NCI-H1092 (cell line): Measurements from ENCODE around the gene ATF1.
"Not testable (repeated sequence)": the region's sequence is repeated elsewhere in the genome, so short reads cannot be mapped to it uniquely, and the experiment has no call there.

Experiments used
- DNase-seq: peaks from one replicate; lab custom pipeline; 2025; lab: John Stamatoyannopoulos, UW

ATF1 gene

DNA sequence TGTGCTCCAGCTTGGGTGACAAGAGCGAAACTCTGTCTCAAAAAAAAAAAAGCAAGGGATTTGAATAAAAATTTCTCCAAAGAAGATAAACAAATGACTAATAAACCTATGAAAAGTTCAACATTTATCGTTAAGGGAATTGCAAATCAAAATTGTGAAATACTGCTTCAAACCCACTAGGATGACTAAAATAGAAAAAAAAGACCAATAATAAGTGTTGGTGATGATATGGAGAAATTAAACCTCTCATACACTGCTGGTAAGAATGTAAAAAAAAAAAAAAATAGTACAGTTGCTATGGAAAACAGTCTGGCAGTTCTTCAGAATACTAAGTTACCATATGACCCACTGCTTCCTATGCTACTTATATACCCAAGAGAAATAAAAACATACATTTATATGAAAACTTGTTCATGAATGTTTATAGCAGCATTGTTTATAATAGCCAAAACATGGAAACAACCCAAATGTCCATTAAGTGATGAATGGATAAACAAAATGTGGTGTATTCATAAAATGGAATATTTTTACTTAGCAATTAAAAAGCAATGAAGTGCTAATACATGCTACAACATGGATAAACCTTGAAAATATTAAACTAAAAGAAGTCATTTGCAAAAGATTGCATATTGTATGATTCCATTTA lies 39.5 kb downstream of the ATF1 start:
- no peak for DNase-seq

DNA sequence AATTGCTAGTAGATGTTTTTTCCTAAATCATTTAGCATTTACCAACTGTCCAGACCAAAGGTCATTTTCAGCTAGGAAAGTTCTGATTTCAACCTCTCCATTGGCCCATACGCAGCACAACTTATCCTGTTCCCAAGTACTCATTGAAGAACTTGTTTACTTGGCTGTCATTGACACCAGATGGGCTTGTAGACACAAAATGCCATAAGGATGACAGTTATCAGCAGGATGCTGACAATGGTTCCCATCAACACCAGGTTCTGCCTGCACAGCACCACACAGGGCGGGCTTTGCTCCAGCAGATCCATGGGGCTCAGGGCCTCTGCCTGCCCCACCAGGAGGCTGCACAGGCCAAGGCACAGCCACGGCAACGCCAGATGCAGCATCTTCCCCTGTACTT lies 42.3 kb downstream of the ATF1 start:
- DNase-seq, result no peak

DNA sequence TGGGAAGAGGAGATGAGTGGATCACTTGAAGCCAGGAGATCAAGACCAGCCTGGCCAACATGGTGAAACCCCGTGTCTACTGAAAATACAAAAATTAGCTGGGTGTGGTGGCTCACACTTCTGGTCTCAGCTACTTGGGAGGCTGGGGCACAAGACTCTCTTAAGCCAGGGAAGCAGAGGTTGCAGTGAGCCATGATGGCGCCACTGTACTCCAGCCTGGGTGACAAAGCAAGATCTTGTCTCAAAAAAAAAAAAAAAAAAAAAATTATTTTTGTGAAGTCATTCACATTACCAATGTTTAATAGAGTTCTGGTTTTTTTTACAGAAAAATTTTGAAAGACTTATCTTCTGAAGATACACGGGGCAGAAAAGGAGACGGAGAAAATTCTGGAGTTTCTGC lies 45.2 kb downstream of the ATF1 start:
- not testable (repeated sequence) for DNase-seq

DNA sequence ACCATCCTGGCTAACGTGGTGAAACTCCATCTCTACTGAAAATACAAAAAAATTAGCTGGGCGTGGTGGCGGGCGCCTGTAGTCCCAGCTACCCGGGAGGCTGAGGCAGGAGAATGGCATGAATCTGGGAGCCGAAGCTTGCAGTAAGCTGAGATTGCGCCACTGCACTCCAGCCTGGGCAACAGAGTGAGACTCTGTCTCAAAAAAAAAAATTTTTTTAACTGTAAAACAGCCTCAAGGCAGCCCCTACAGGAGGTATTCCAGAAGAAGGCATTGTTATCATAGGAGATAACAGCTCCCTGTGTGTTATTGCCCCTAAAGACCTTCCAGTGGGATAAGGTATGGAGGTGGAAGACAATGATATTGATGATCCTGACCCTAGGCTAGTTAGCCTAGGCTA lies 51.0 kb downstream of the ATF1 start:
- not testable (repeated sequence) for DNase-seq

DNA sequence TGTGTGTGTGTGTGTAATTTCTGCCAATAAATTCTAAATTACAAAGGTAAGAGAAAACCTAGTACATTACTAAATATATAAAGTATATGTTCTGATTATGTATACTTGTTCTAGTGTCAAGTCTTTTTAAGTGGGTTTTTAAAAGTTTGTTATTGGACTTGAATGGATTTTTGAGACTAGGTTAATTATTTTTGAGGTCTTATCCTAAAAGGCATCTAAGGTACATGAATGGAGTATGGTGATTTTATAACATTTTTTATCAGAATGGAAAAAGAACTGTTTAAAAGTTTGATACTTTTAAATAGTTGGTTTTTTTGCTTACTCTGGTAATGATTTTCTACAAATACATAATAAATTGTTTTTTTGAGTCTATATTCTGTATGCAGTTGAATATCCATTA lies 56.3 kb downstream of the ATF1 start:
- no peak for DNase-seq

DNA sequence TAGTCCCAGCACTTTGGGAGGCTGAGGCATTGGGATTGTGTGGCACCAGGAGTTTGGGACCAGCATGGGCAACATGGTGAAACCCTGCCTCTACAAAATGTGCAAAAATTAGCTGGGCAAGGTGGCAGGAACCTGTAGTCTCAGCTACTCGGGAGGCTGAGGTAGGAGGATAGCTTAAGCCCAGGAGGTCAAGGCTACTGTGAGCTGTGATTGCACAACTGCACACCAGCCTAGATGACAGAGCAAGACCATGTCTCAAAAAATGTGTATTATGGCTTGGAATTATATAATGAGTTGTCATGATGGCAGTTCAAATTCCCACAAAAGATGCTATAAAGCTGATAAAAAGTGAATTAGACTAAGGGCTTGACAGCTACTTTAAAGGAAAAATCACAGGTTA lies 58.2 kb downstream of the ATF1 start:
- DNase-seq, result no peak

DNA sequence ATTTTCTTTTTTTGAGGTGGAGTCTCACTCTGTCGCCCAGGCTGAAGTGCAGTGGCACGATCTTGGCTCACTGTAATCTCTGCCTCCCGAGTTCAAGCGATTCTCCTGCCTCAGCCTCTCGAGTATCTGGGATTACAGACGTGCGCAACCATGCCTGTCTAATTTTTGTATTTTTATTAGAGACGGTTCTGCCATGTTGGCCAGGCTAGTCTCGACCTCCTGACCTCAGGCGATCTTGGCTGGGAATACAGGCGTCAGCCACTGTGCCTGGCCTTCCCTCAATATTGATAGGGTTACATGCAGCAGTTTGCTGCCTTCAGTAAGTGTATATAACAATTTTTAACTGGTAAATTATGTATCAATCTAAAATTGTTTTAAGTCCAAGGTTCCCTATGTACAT lies 59.8 kb downstream of the ATF1 start:
- DNase-seq, result not testable (repeated sequence)

DNA sequence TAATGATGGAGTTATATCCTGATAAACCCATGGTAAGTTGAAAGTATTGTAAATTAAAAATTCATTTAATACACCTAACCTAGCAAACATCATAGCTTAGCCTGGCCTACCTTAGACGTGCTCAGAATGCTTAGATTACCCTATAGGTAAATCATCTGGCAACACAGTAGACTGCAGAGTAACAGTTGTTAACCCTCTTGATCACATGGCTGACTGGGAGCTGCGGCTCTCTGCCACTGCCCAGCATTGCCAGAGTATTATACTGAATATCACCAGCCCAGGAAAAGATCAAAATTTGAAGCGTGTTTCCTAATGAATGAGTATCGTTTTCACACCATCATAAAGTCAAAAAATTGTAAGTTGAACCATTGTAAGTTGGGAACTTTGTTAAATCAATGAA lies 61.0 kb downstream of the ATF1 start:
- no peak for DNase-seq

DNA sequence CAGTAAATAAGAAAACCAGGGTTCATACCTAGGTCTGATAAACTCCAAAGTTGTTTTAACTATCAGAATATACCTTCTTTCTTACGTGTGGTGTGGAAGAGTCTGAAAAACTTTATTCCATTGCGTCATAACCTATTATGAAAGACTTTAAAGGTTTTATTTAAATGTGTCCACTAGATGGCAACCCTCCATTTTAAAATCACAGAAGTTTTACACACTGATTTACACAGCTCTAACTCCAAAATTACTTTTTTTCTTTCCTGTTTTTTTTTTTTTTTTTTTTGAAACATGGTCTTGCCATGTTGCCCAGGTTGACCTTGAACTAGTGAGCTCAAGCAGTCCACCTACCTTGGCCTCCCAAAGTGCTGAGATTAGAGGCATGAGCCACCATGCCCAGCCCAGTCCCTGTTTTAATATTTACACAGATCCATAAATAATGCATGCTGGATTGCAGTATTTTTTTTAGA lies 61.5 kb downstream of the ATF1 start:
- no peak for DNase-seq

DNA sequence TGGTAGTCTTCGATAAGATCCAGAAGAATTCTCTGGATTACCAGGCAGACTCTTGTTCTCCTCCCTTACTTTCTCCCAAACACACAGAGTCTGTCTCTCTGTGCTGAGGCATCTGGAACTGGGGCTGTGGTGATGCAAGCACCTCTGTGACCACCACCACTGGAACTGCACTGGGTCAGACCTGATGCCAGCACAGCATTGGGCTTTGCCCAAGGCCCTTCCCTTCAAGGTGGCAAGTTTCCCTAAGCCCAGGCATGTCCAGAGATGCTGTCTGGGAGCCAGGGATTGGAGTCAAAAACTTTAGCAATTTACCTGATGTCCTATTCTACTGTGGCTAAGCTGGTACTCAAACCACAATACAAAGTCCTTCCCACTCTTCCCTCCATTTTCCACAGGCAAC lies 64.2 kb downstream of the ATF1 start:
- DNase-seq, result no peak

DNA sequence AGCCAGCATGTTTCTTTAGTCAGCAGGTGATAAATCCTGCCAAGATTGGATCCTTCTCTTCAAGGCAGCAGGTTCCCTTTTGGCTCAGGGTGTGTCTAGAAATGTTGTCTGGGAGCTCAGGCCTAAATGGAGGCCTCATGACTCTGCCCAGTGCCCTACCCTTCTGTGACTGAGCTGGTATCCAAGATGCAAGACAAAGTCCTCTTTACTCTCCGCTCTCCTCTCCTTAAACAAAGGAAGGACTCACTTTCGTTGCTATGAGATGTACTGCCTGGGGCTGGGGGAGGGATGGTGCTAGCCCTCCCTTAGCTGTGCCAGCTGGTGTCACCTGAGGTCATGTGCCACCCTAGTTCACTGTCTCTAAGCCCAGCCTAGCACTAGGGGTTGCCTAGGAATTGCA lies 65.0 kb downstream of the ATF1 start:
- no peak for DNase-seq

DNA sequence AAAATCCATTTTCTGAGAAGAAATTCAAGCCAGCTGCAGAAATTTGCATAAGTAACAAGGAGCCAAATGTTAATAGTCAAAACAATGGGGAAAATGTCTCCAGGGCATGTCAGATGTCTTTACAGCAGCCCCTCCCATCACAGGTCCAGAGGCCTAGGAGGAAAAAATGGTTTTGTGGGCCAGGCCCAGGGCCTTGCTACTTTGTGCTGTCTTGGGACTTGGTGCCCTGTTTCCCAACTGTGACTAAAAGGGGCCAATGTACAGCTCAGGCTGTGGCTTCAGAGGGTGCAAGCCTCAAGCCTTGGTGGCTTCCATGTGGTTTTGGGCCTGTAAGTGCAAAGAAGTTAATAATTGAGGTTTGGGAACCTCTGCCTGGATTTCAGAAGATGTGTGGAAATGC lies 69.9 kb downstream of the ATF1 start:
- not testable (repeated sequence) for DNase-seq

DNA sequence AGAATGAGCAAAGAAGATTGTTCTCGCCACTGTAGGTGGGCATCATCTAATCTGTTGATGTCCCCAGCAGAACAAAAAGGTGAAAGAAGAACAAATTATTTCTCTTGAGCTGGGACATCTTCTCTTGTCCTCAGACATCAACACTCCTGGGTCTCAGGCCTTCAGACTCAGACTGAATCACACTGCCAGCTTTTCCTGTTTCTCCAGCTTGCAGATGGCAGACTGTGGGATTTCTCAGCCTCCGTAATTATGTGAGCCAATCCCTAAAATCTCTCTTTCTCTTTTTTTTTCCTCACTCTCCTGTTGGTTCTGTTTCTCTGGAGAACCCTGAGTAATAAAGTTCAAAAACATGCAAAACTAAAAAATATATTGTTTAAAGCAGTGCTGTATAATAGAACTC lies 75.1 kb downstream of the ATF1 start:
- DNase-seq, result no peak

DNA sequence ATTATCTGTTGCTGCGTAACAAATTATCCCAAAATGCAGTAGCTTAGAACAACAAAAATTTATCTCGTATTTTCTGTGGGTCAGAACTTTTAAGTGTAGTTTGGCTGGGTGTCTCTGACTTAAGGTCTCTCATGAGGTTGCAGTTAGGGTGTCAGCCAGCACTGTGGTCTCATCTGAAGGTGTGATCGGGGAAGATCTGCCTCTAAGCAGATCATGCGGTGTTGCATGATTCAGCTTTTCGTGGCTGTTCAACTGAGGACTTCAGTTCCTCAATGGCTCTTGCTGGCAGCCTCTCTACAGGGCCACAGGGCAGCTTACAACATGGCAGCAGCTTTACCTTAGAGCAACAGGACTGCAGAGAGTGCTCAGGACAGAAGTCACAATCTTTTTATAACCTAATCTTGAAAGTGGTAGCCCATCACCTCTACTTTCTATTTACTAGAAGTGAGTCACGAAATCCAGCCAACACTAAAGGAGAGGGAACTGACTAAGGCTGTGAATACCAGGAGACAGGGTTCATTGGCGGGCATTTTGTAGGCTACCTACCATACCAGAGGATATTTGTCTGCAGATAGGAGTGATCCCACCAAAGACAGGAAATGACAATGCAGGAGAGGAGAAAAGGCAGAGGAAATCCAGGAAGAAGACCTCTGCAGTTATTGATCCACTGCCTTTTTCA lies 77.0 kb downstream of the ATF1 start:
- no peak for DNase-seq

DNA sequence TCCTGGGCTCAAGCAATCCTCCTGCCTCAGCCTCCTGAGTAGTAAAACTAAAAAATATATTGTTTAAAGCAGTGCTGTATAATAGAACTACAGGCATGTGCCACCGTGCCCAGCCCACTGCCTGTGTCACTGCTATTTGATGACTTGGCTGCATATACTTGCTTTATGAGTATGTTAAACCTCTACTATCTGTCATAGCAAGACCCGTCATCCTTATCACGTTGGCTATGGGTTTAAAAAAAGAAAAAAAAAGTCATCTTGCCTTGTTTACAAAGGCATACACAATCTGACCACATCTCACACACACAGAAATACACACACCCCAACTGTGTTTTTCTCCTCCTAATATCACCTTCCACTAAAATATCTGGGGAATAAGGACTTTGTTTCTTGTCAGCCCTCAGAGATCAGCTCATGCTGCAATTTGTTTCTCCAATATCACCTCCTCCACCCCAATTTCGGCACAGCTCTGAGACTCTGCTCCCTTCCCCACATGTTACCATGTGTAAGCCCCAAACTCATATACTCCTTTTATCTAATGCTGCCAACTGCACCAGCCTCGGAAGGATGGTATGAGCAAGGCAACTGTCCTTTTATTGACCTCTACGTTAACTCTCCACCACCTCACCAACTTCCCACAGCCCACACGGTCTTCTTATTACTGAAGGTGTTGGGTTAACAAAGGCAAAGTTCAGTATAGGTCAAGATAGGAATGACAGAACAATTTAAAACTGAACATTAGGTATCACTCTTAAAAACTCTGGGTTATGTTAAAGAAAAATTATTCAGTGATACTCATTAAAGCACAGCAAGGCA lies 78.0 kb downstream of the ATF1 start:
- no peak for DNase-seq

DNA sequence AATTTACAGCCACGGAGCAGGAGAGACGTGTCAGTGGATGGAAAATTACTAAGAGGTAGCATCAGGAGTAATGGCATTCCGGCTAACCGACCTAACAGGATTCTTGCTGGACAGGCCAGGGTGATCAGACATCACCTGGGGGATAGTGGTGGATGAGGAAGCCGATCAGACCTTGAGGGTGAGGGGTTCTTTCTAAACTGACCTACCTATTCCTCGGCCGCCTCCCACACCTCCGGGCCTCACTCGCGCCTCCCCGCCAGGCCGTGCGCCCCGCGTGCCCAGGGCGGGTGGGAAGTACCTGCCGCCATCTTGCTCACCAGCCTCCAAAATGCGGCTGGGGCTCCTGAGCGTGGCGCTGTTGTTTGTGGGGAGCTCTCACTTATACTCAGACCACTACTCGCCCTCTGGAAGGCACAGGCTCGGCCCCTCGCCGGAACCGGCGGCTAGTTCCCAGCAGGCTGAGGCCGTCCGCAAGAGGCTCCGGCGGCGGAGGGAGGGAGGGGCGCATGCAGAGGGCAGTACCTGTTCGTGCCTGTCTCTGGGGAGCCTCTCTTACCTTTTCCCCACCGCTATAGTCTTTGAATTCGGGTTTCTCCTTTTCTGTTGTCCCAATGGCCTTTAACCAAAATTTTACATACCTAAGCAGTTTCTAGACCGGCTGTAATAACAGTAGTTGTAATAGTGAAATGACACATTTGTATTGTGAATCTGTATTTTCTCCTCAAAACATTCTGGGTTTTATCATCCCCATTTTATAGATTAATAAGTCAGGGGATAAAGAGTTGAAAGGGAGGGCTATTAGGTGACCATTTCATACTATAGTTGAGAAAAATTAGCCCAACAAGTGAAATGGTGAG lies 79.0 kb downstream of the ATF1 start, which contains the start of gene TMPRSS12:
Gene TMPRSS12, plus strand, starts transcription at position 290 of the 857 bp plus-strand sequence. Its CDS starts 39 bp downstream, at position 329.
- no peak for DNase-seq

DNA sequence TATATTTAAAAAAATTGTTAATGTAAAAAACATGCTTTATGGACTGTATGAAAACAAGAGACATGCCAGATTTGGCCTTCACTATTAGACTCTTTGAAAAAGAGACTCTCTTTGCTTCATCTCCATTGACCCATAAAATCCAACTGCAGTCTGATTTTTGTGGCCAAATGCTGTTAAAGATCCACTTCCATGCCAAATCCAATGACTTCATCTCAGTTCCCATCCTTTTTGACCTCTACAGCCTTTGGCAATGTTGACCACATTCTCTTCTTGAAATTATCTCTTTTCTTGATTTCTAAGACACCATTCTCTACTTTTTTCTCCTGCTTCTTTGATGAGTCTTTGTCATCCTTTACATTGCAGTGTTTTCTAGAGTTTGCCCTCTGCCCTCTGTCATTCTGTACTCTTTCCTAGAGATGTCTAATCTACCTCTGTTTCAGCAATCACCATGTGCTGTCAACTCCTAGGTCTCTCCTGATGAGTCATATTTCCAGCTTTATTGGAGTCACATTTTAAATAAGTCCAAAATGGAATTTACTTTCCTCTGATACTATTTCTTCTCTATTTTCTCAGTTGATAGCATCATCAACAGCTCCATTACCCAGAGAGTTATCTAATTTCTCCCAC lies 81.2 kb downstream of the ATF1 start:
- no peak for DNase-seq

DNA sequence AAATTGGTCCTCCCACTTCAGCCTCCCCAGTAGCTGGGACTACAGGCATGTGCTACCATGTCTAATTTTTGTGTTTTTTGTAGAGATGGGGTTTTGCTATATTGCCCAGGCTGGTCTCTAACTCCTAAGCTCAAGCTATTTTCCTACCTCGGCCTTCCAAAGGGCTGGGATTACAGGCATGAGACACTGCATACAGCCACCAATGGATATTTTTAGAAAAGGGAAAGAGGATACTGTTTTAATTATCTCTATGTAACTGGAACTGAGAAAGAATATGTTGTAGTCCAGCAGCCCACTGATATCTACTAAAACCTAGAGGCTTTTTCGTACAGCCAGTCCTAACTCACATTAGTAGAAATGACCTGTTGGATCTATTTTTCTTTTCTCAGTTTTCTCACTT lies 85.1 kb downstream of the ATF1 start:
- no peak for DNase-seq

DNA sequence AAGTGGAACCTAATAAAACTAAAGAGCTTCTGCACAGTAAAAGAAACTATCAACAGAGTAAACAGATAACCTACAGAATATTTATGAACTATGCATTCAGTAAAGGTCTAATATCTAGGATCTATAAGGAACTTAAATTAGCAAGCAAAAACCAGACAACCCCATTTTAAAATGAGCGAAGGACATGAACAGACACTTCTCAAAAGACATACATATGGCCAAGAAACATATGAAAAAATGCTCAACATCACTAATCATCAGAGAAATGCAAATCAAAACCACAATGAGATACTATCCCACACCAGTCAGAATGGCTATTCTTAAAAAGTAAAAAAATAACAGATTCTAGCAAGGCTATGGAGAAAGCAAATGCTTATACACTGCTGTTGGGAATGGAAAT lies 91.3 kb downstream of the ATF1 start:
- DNase-seq, result not testable (repeated sequence)

DNA sequence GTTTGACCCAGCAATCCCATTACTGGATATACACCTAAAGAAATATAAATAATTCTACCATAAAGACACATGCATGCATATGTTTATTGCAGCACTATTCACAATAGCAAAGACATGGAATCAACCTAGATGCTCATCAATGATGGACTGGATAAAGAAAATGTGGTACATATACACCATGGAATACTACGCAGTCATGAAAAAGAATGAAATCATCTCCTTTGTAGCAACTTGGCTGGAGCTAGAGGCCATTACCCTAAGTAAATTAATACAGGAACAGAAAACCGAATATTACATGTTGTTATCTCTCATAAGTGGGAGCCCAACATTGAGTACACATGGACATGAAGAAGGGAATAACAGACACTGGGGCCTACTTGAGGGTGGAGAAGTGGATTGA lies 91.8 kb downstream of the ATF1 start:
- DNase-seq, result not testable (repeated sequence)

DNA sequence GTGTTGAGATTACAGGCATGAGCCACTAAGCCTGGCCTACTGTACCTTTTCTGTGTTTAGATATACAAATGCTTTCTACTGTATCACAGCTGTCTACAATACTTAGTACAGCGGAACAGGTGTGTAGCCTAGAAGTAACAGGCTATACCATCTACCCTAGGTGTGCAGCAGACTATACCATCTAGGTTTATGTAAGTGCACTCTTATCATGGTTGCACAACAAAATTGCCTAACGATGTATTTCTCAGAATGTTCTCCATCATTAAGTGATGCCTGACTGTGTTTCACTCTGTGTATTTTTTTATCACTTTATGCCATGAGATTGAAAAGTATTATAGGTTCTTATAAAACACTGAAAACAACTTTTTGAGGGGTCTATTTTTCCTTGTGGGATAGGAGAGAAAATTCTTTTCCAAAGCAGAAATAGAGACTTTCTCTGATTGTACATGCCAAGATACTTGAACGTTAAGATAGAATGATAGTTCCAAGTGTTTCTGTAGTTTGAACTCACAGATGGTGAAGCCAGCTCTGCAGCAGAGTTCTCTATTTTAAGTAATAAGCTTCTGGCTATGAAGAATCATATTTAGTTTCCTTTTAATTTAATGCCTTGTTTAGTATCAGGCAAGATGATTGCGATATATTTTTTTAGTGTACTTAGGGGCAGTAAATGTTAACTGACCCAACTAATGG lies 95.9 kb downstream of the ATF1 start:
- no peak for DNase-seq
